ENCODE results near the gene SNTB2. TPM values are rescaled to one million over a fixed set of nuclear protein-coding genes. Genes with fewer than 3 reads are reported as not detected.

SNTB2 gene
- polyA plus RNA-seq, 3 donors, result 1.2 to 6.0 (median 5.0) TPM

- H3K4me3 Mint-ChIP-seq, result no peak overlapping the region
- no peak overlapping the region for H2AFZ ChIP-seq (ENCODE audit: insufficient read depth, low read depth, low read length, poor library complexity, severe bottlenecking)
- H3K27ac Mint-ChIP-seq, result no peak overlapping the region
- H3K9me3 Mint-ChIP-seq, result no peaks in the 10 kb centered on the region
- H3K4me1 Mint-ChIP-seq, result peaks cover 8% of the 10 kb centered on the region
- no peaks in the 10 kb centered on the region for H3K27me3 ChIP-seq (ENCODE audit: control insufficient read depth in 2 of 2, insufficient read depth in 2 of 2, low read length in 2 of 2)
- peaks cover 4 to 9% of the 10 kb centered on the region in 2 donors for H3K36me3 Mint-ChIP-seq
- TF ChIP-seq, protein P1, sequence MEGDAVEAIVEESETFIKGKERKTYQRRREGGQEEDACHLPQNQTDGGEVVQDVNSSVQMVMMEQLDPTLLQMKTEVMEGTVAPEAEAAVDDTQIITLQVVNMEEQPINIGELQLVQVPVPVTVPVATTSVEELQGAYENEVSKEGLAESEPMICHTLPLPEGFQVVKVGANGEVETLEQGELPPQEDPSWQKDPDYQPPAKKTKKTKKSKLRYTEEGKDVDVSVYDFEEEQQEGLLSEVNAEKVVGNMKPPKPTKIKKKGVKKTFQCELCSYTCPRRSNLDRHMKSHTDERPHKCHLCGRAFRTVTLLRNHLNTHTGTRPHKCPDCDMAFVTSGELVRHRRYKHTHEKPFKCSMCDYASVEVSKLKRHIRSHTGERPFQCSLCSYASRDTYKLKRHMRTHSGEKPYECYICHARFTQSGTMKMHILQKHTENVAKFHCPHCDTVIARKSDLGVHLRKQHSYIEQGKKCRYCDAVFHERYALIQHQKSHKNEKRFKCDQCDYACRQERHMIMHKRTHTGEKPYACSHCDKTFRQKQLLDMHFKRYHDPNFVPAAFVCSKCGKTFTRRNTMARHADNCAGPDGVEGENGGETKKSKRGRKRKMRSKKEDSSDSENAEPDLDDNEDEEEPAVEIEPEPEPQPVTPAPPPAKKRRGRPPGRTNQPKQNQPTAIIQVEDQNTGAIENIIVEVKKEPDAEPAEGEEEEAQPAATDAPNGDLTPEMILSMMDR (IDR thresholded peaks at IDR 0.05), result no peak
- intact Hi-C loops (cut with micrococcal nuclease), result no loop called here
- peaks cover 5% of the 10 kb centered on the region in 2 donors for H3K4me1 ChIP-seq (ENCODE audit: control insufficient read depth in 1 of 2, insufficient read depth in 2 of 2, low read length in 2 of 2)
- no peak overlapping the region for H3K4me2 ChIP-seq (replicated peaks; ENCODE audit: extremely low read depth, low read length, poor library complexity, severe bottlenecking)
- DNase-seq, result no peak
- no CpG with 5 or more reads among the region's 1 CpG for WGBS (ENCODE audit: insufficient coverage)
- H4K20me1 ChIP-seq (ENCODE audit: insufficient read depth, low read length), result no peaks in the 10 kb centered on the region
- no peak overlapping the region for H3K9ac ChIP-seq (ENCODE audit: insufficient read depth, low read length, poor library complexity, severe bottlenecking)
- H3K9me3 ChIP-seq (replicated peaks in 1 of 2; ENCODE audit: control insufficient read depth in 1 of 2, insufficient read depth in 1 of 2, low read length in 2 of 2), result no peaks in the 10 kb centered on the region
- no peak overlapping the region for H3K27ac ChIP-seq (ENCODE audit: low read depth in 1 of 2, low read length in 2 of 2)
- H3K27me3 Mint-ChIP-seq (ENCODE audit: low read depth in 3 of 3), result peaks cover 3 to 16% (median 12%) of the 10 kb centered on the region in 3 donors
- H3K4me3 ChIP-seq (replicated peaks in 1 of 3; ENCODE audit: low read depth in 2 of 3, low read length in 3 of 3), result no peak overlapping the region
- no peaks in the 10 kb centered on the region for H3K36me3 ChIP-seq (replicated peaks in 1 of 2; ENCODE audit: control insufficient read depth in 1 of 2, insufficient read depth in 2 of 2, low read length in 2 of 2)
- no peaks in the 10 kb centered on the region for H3K79me2 ChIP-seq (ENCODE audit: insufficient read depth, low read length)
Observed at GRCh38 chr16:69306031-69306430, 119.1 kb downstream of the SNTB2 start.

- WGBS (ENCODE audit: insufficient coverage), result no CpG with 5 or more reads among the region's 1 CpG
- Histone ChIP-seq H3K36me3 (replicated peaks in 1 of 2; ENCODE audit: control insufficient read depth in 1 of 2, insufficient read depth in 2 of 2, low read length in 2 of 2) (no peaks in the 10 kb centered on the region), H3K27ac (ENCODE audit: low read depth in 1 of 2, low read length in 2 of 2) (no peak overlapping the region), H3K4me2 (replicated peaks; ENCODE audit: extremely low read depth, low read length, poor library complexity, severe bottlenecking) (no peak overlapping the region), H2AFZ (ENCODE audit: insufficient read depth, low read depth, low read length, poor library complexity, severe bottlenecking) (no peak overlapping the region), H3K9ac (ENCODE audit: insufficient read depth, low read length, poor library complexity, severe bottlenecking) (no peak overlapping the region), H4K20me1 (ENCODE audit: insufficient read depth, low read length) (peaks cover 5% of the 10 kb centered on the region), H3K79me2 (ENCODE audit: insufficient read depth, low read length) (peaks cover 8% of the 10 kb centered on the region), H3K27me3 (ENCODE audit: control insufficient read depth in 2 of 2, insufficient read depth in 2 of 2, low read length in 2 of 2) (no peaks in the 10 kb centered on the region), H3K9me3 (replicated peaks in 1 of 2; ENCODE audit: control insufficient read depth in 1 of 2, insufficient read depth in 1 of 2, low read length in 2 of 2) (no peaks in the 10 kb centered on the region), H3K4me3 (replicated peaks in 1 of 3; ENCODE audit: low read depth in 2 of 3, low read length in 3 of 3) (no peak overlapping the region), H3K4me1 (ENCODE audit: control insufficient read depth in 1 of 2, insufficient read depth in 2 of 2, low read length in 2 of 2) (peaks cover 9 to 10% of the 10 kb centered on the region in 2 donors)
- intact Hi-C loops (cut with micrococcal nuclease), result no loop called here
- no peak overlapping the region for H3K4me3 Mint-ChIP-seq
- H3K36me3 Mint-ChIP-seq, result peaks cover 3 to 6% of the 10 kb centered on the region in 2 donors
- peaks cover 9% of the 10 kb centered on the region for H3K4me1 Mint-ChIP-seq
- TF ChIP-seq, protein P1 (IDR thresholded peaks at IDR 0.05), result no peak
- H3K27ac Mint-ChIP-seq, result no peak overlapping the region
- no peaks in the 10 kb centered on the region for H3K9me3 Mint-ChIP-seq
- DNase-seq, result no peak
- peaks cover 3 to 16% (median 8%) of the 10 kb centered on the region in 3 donors for H3K27me3 Mint-ChIP-seq (ENCODE audit: low read depth in 3 of 3)
Observed at GRCh38 chr16:69307091-69307490, 120.1 kb downstream of the SNTB2 start.
